Central memory CD4-positive, alpha-beta T cell (primary cell): ENCODE measurements around the gene AUTS2.

ENCODE experiments used
- DNase-seq: peaks from one replicate; pipeline ENCODE4 v3.0.0; 2022

The AUTS2 gene

DNA sequence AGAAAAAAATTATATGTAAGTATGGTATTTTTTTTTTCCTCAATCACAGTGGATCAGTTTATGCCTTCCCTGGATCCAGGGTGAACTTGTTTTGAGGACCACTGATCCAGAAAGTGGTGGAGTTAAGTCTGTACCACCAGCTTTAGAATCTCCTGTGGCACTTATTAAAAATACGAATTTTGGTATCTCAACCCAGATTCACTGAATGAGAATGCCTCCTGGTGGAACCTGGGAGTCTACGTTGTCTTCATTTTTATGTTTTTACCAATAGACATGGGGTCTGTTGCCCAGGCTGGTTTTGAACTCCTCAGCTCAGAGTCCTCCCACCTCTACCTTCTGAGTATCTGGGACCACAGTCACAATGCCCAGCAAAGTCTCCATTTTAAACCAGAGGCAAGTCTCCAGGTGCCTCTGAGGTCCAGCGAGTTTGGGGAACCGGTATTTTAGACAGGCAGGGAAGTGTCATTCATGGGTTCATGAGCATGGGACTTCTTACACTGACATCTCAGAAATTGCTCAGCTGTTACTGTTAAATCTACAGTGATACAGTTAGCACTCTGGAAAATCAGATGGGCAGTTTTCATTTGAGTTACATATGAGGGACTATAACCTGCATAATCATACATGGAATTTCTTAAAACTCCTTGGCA, 200.9 kb downstream of the AUTS2 start:
- DNase-seq = no peak

DNA sequence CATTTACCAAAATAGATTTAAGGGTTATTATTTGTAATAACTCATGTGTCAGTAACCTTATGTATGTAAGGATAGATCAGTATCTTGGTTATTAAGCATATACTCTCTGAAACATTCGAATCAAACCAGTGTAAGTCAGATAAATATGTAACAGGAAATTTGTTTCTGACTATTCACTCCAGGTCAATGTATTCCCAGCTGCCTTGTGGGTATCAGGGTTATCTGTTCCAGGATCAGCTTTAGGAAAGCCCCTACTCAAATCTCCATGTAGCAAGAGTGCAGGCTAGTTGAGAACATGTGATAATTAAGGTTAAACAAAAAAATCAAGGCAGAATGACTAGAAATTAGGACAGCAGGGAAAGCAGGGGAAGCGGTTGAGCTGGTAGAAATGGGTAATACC, 201.7 kb downstream of the AUTS2 start:
- DNase-seq = no peak

DNA sequence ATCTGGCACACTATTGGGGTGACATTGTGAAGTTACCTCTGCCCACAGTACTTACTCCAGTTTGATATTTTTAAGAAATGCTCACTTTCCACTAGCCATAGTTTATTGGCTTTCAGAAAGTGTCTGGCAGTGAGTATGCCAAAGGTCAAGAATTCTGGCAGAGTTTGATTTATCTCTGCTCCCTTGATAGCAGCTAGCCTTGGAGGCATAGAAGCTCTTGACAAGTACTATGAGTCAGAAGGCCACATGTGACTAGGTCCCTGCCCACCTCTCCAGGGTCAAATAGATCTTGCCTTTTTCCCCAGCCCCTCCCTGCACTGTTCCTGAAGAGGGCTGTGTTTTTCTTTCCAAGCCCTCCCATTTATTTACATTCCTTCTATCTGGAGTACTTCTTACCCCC, 202.2 kb downstream of the AUTS2 start:
- no peak for DNase-seq

DNA sequence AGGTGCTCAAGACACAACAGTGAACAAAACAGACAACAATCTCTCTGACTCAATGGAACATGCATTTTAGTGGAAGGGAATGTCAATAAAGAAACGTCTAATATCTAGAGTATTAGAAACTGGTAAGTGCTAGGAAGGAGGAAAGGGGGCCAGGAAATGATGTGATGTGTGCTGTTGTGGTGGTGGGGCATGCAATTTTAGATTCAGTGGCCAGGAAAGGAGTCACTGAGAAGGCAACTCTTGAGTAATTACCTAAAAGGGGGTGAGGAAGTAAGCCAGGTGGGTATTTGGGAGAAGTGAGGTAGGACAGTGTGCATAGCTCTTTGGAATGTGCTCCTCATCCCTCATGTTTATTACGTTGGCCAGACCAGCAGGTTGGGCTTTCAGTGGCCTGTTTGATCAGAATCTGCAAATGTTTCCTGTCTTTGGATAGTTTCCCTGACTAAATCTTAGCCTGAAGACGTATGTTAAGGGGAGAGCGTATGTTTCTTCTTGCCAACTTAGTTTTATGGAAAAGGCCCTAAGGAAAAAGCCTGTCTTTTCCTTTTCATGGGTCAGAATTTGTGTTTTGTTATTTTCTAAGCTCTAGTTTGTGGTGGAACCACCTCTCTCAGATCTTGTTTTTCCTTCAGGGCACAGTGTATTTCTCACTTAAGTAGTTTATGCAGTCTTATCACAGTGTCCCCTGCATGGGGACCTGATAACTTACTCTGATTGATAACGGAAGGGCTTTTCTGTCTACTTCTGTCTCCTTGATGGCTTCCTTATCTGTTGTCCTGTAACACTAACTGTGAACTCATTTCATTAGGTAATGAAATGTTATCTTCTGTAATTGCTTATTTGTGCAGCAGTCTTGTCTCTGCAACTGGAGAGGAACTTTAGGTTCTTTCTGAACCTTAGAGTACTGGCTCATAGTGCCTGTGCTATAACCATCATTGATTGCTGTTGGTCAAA, 203.7 kb downstream of the AUTS2 start:
- DNase-seq = no peak

DNA sequence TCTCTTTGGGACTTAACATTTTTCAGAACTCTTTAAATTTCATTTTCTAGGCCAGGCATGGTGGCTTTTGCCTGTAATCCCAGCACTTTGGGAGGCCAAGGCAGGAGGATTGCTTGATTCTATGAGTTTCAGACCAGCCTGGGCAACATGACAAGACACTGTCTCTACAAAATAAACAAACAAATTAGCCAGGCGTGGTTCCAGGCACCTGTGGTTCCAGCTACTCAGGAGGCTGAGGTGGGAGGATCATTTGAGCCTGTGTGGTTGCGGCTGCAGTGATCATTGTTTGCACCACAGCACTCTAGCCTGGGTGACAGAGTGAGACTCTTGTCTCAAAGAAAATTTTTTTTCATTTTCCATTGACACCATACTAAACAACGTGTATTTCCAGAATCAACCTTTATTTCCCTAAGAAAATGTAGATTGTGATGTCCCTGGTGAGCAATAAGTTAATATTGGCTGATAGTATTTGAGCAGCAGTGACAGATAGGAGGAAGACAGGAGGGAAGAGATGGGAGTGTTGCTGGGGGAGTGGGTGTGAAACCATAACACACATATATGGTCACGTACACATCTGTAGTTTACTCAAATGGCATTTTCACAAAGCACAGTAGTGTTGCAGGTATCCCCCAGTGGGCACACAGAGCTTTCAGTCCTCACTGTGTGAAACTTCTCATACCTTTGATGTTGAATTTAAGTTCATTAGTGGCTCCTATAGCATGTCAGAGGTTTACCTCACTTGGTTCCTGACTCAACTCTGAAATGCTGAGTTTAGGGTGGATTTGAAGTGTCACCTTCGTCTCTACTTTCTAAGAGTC, 205.6 kb downstream of the AUTS2 start:
- no peak for DNase-seq

DNA sequence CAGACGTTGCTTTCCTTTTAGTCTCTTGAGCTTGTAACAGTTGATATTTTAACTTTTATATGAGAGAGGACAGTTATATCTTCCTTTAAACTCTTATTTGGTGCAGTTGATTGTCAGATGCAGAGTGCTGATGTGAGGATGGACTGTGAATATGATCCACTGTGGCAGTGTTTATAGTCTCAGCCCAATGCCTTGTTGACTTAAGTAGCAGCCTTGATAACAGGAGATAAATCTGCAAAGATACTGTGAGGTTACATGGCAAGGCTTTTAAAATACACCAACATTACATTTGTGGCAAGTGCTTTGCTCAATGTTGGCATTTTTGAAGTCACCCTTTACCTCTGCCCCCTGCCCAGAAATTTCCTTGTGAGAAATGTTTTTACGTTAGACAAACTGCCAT, 206.7 kb downstream of the AUTS2 start:
- no peak for DNase-seq

DNA sequence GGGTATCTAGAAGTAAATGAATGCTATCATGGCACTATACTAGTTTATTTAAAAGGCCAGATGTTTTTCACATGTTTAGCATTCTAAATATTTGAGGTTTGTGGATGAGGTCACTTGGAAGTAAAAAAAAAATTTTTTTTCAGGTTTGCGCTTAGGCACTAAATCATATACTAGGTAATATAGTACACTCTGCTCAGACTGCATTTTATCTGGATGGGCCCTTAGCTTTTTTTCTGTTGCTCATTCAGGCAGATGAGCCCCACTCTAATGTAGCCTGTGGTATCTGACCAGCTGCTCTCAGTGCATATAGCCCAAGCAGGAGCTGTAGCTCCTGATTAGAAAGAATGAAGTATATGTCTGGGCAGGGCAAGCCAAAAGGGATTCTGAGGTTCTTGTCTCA, 210.1 kb downstream of the AUTS2 start:
- DNase-seq = no peak

DNA sequence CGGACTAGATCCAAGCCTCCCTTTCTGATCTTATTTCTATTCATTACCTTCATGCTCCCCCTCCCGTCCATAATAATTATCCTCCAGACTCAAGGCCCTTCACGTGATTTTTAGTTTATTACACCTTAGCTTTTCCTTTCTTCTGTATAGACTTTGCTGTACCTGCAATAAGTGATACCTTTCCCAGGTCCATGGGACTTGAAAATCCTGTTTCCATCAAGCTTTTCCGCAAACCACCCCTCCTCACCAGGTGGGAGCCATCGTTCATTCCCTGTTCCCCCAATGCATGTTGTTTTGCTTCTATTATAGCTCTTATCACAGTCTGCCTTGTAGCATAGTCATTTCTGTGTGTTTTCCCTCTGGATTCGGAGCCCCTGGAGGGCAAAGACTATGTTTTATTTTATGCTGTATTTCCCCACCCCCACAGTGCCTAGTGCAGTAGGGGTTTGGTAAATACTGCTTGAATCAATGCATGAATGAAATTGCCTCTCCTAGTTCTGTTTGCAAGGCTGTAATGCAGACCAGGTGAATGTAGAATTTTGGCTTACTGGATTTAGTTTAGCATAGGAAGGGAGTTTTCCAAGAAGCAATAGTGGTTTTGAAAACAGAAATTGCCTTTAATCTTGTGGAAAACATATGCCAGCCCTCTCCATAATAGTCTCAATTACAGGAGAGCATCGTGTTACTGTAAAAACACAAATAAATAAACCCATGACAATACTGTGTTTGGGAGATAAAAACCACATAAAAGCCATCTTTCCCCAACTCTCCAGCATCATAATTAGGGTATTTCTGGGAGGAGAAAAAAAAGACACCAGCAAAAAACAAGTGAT, 213.4 kb downstream of the AUTS2 start:
- no peak for DNase-seq

DNA sequence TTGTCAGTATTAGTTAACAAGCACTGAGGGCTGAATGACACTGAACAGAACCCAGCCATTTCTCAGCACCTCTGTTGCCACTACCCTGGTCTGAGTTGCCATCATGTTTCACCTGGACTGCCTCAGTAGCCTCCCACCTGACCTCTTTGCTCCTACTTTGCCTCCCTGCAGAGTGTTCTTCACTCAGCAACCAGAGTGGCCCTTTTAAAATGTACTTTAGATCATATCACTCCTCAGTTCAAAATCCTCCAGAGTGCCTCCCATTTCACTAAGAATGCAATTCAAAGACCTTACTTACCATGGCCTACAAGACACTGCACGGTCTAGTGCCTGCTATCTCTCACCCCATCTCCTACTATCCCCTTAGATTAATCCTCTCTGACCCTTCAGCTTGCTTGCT, 214.5 kb downstream of the AUTS2 start:
- DNase-seq = no peak

DNA sequence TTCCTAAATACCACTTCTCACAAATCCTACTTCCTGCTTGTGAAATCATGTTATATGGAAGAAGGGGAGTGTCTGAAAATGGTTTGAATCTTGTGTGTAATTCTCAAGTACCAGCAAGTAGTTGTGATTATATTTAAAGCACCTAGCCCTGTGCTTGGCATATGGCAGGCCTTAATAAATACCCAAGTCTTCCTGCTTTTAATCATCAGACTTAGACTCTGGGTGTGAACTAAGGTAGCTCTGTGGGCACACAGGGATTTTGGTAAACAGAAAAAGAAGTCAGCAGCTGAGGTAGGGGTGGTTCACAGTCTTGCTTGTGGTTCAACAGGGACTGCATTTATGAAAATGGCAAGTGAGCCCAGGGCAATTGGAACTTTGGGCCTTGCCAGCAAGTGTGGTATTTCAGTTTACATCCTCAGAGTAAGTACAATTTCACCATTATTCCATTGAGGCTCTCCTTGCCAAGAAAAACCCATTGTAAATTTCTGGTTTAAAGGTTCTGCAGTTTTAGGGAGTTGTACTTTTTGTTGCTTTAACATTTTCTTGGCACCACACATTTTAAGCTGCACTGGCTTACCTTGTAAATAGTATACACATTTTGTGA, 215.5 kb downstream of the AUTS2 start:
- DNase-seq = no peak

DNA sequence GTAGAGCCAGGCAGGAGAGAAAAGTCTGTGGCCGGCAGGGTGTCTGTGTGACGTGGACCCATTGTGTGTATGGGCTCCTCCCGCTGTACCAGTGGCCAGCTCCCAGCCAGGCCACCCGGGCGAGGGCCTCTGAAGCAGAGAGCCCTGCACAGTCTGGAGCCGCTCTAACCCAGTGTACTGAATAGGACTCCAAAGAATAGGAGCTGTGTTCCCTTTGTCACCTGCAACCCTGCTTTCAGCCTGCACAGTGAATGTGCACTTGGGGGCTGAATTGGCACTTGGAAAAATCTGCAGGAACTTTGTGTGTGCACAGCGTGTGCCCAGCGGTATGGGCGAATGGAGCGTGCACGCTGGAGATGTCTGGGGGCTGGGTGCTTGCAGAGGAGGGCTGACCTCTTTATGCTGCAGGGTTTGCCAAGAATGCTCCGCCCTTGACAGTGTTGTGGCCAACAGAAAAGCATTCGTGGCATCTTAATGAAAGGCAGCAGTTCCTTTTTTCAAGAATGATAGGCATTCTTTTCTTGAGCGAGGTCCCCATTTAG, 216.2 kb downstream of the AUTS2 start:
- DNase-seq = no peak

DNA sequence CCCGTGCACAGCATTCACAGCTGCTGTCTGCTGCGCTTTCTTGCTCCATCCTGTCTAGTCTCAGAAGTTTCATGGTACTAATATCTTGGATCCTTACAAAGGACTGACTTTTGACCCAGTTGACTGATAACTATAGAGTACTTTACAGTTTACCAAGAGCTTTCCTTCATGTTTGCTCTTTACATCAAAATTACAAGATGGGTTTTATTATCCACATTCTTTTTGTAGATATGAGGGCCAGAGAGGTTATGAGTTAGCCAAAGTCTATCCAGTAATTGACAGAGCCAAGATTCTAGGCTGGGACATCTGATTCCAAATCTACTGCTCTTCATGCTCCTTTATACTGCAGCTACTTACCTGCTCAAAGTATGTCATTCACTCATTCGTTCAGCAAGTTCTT, 218.2 kb downstream of the AUTS2 start:
- no peak for DNase-seq

DNA sequence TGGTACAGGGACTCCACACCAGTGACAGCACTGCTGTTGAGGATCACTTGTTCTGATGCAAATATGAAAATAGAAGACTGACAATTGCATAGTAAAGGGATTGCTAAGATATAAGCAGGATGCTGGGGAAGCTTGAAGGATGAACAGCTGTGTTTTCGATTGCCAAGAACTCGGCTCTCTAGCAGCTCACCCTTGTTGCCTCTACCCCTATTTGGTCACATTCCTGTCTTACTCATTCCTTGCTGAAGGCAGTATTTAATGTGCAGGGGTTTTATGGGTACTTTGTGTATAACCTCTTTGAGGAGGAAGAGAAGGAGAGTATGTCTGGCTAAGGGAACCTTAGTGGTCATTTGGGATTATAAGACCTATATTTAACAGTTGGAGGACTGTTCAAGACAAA, 218.8 kb downstream of the AUTS2 start:
- DNase-seq = no peak

DNA sequence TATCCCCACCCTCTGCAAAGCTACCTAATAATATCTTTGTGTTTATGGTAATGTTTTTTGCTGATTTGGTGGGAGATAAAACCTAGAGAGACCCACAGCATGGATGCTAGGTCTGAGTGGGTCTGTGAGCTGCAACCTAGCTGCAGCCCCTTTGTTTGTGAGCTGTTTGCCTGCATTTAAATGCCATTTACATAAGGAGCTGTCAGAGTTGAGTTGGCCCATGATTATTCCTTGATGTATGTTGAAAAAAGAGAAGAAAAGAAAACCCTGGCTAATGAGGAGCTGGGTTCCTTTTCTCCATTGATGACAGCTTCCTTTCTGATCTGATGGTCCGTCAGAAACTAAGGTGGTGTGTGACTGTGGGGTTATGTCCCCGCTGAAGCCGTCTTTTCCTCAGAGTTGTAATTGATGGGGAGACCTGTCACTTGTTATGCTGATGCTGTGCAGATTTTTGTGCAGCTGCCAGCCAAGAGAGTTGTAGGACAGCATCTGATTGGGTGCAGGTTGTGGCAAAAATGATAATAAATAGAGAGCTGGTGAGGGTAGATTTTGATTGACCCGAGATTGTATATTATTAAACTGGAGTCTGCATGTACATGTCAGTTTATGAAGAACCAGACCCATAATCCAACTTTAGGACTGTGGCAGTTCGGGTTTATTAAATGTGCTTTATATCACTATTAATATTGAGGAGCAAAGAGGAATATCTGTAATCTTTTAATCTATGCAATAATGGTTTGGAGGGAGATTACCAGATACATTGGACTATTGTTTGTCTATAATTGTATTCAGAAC, 219.8 kb downstream of the AUTS2 start:
- DNase-seq = no peak

DNA sequence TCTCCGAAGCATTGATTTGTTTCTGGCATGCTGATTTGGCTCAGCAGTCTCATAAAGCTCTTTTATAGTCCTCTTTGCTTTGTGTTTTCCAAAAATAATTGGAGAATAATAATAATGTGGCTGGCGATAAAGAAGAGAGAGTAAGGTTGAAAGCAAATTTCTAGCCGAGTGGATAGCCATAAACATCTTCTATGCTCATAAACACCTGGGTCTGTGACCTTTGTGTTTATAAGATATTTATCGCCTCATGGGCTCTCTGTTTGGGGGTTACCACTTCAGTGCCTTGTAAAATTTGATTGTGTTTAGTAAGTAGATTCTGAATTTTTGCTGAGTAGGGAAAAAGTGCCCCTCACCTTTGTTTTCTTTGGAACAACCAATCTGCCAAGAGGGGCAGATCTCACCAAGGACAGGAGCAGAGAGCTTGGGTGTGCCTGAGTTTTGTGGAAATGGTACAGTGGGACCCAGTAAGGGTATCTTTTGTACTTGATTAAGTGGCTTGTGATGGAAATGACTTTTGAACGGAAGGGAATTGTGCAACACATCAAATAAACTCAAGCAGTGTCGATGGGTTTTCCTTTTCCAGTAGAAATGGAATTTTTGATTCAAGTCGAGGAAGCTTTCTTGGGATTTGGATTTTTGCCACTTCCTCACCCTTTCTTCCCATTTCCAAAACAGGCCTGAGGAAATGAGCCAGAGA, 220.5 kb downstream of the AUTS2 start:
- DNase-seq = no peak

DNA sequence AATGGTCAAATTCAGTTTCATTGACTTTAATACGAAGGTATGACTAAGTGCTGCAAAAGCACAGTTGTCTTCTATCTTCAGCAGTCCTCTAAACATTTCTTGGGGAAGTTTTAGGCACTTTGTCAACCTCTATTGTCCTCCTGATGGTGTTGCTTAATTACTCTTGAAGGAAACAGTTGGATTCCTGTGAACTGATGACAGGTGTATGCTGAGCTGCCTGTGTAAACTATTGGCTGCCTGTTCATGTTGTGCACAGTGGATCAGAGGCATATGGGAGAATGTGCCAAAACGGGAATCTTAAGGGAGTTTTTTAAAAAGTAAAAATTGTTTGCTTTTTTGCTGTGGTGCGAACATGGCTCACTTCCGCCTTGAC, 221.0 kb downstream of the AUTS2 start:
- no peak for DNase-seq

DNA sequence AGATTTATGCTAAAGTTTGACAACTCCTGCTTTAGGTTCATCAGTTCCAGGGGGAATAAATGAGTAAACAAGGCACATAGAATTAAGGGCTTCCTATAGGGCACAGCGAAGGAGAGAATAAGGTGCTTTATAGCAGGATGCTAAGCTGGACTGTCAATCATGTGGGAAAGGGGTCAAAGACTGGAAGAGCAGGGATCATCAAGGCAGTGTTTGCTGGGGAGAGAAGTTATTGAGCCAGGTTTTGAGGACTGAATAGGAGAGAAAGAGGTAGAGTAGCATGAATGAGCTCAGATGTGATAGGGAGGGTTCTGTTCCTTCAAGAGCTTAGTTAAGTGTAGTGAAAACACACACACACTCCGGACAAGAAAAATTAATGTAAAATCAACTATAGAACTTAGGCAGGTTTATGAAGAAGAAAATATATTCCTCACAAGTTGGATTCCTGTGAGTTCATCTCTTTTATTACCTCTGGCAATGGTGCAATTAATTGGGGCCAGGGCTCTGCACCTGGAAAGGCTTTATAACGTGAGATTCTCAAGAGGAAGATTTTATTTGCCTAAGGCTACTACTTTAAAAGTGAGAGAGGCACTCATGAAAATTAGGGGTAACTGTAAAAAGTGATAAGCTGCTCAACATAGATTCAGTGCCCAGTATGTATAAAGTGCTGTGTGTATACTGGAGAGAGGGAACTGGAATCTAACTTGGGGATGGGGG, 222.4 kb downstream of the AUTS2 start:
- no peak for DNase-seq

DNA sequence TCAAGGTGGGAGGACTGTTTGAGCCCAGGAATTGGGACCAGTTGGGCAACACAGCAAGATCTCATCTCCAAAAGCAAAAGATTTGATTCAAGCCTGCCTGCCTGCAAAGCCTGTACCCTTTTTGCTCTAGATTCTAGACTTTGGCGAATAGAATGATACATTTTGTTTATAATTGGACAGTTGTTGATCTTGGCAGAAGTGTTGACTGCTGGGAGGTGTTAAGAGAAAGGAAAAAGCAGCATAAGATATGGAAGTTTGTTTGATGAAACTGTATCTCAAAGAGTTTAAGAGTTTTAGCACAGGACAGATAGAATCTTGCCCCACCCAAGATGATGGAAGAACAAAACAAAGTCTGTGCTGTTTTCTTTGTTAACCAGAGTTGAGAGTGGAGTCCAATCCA, 224.1 kb downstream of the AUTS2 start:
- no peak for DNase-seq

DNA sequence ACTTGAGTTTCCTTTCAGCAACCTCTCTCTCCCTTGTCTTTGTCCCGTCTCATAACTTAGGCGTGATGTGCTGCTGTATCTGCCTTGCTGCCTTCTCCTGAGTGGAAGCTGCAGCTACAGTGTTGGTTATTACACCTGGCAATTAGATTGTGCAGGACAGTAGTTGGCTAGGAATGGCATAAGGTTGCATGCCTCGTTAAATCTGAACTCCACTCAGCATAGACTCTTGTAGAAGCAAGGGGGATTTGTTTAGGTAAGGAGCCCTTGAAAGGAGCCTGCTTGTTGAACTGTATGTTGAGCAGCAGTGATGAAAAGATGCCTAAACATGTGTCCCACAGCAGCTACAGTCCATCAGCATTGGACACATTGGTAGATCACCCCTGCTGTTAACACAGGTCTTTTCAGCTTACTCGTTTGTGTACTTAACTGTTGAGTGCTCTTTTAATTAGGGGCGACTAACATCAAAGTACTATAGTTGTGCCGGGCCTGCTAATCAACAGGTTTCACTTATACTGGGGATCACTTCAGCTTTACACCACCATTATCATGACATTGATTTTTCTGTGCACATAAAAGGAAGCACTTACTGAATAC, 225.0 kb downstream of the AUTS2 start:
- DNase-seq = no peak
